Measurements from ENCODE around the gene CA12.
"Not testable (repeated sequence)": the region's sequence is repeated elsewhere in the genome, so short reads cannot be mapped to it uniquely, and the experiment has no call there.

Gene CA12

GRCh38 chr15:63332367-63333124, 49.1 kb downstream of the CA12 start:
- DNase-seq = no peak

GRCh38 chr15:63331456-63331855, 50.2 kb downstream of the CA12 start:
- DNase-seq = no peak

GRCh38 chr15:63330926-63331325, 50.7 kb downstream of the CA12 start:
- no peak for DNase-seq

- DNase-seq = no peak
These were observed 51.9 kb downstream of the CA12 start for GRCh38 chr15:63329567-63330350.

GRCh38 chr15:63327648-63328421, 53.8 kb downstream of the CA12 start:
- DNase-seq = no peak

GRCh38 chr15:63324770-63325169, 56.9 kb downstream of the CA12 start:
- DNase-seq = no peak

GRCh38 chr15:63323798-63324563, 57.7 kb downstream of the CA12 start:
- no peak for DNase-seq

- no peak for DNase-seq
These were observed 59.1 kb downstream of the CA12 start for GRCh38 chr15:63322541-63322940.

GRCh38 chr15:63321462-63321861, 60.2 kb downstream of the CA12 start:
- DNase-seq = no peak

GRCh38 chr15:63320981-63321380, 60.7 kb downstream of the CA12 start:
- not testable (repeated sequence) for DNase-seq

GRCh38 chr15:63320446-63320845, 61.2 kb downstream of the CA12 start:
- not testable (repeated sequence) for DNase-seq

GRCh38 chr15:63319065-63319464, 62.6 kb downstream of the CA12 start:
- no peak for DNase-seq

GRCh38 chr15:63318344-63318743, 63.3 kb downstream of the CA12 start:
- no peak for DNase-seq

- DNase-seq = no peak
These were observed 67.2 kb downstream of the CA12 start for GRCh38 chr15:63314409-63314808.

- no peak for DNase-seq
These were observed 67.8 kb downstream of the CA12 start for GRCh38 chr15:63313825-63314224.

GRCh38 chr15:63312286-63312685, 69.4 kb downstream of the CA12 start:
- no peak for DNase-seq

GRCh38 chr15:63310646-63311045, 71.0 kb downstream of the CA12 start:
- DNase-seq = no peak

- no peak for DNase-seq
These were observed 72.7 kb downstream of the CA12 start for GRCh38 chr15:63308947-63309346.

- DNase-seq = no peak
These were observed 73.2 kb downstream of the CA12 start for GRCh38 chr15:63308491-63308890.

GRCh38 chr15:63306492-63307073, 75.1 kb downstream of the CA12 start:
- DNase-seq = no peak

GRCh38 chr15:63305260-63305659, 76.4 kb downstream of the CA12 start:
- no peak for DNase-seq

- no peak for DNase-seq
These were observed 80.6 kb downstream of the CA12 start for GRCh38 chr15:63301088-63301487.

Measured in NCI-H345 (cell line).